NT2/D1 (cell line): ENCODE data around the gene CDC42EP4.

Experiments used
- DNase-seq: peaks from one replicate; pipeline ENCODE4 v3.0.0-alpha.2; 2011; ENCODE audit warnings: low read depth, low spot score
- H3K27me3 ChIP-seq: 2 replicates; pipeline ENCODE4 v1.6.0; 2011; ENCODE audit warnings: mild to moderate bottlenecking; ENCODE audit not compliant: insufficient read length, insufficient read depth
- H3K36me3 ChIP-seq: 2 replicates; pipeline ENCODE4 v1.6.1; 2011; ENCODE audit warnings: mild to moderate bottlenecking, low read length, mixed read lengths; ENCODE audit not compliant: insufficient read depth, insufficient read length
- H3K4me1 ChIP-seq: 2 replicates; pipeline ENCODE4 v1.5.1; 2011; ENCODE audit not compliant: insufficient read depth, insufficient read length
- H3K4me3 ChIP-seq: 2 replicates; pipeline ENCODE4 v1.5.1; 2011; ENCODE audit warnings: low read depth; ENCODE audit not compliant: insufficient read length
- H3K9ac ChIP-seq: 2 replicates; pipeline ENCODE4 v1.6.0; 2011; ENCODE audit warnings: low read depth; ENCODE audit not compliant: insufficient read length
- H3K9me3 ChIP-seq: 2 replicates; pipeline ENCODE4 v1.5.1; 2011; ENCODE audit warnings: mild to moderate bottlenecking, low read length; ENCODE audit not compliant: insufficient read depth
- SUZ12 ChIP-seq: IDR thresholded peaks from 2 replicates; pipeline ENCODE4 v1.6.1; 2011; ENCODE audit not compliant: insufficient read length, insufficient read depth; ENCODE audit errors: extremely low read depth
- YY1 ChIP-seq: IDR thresholded peaks from 2 replicates; pipeline ENCODE4 v1.6.1; 2011; ENCODE audit not compliant: insufficient read length, insufficient read depth
- ZNF274 ChIP-seq: IDR thresholded peaks from 2 replicates; pipeline ENCODE4 v1.6.1; 2011; ENCODE audit warnings: mild to moderate bottlenecking, low read depth, low read length

CDC42EP4 gene

GRCh38 chr17:73356561-73357170 lies 44.9 kb upstream of the CDC42EP4 start:
- peaks cover 36% of the 10 kb centered on the region for H3K4me1 ChIP-seq
- H3K9me3 ChIP-seq, result no peaks in the 10 kb centered on the region
- H3K36me3 ChIP-seq, result no peaks in the 10 kb centered on the region
- H3K27me3 ChIP-seq, result peaks cover 19% of the 10 kb centered on the region
- H3K9ac ChIP-seq, result peak overlapping the region; percentile 57
- H3K4me3 ChIP-seq, result no peak overlapping the region
- TF ChIP-seq SUZ12 (no peak), YY1 (no peak), ZNF274 (no peak)
- DNase-seq, result no peak

- Histone ChIP-seq H3K4me1 (peaks cover 31% of the 10 kb centered on the region), H3K9ac (no peak overlapping the region), H3K9me3 (no peaks in the 10 kb centered on the region), H3K27me3 (peaks cover 19% of the 10 kb centered on the region), H3K4me3 (no peak overlapping the region), H3K36me3 (no peaks in the 10 kb centered on the region)
- no peak for DNase-seq
- TF ChIP-seq SUZ12 (no peak), ZNF274 (no peak), YY1 (no peak)
Measured at GRCh38 chr17:73354423-73355284, 42.9 kb upstream of the CDC42EP4 start.

GRCh38 chr17:73352261-73352660 lies 40.5 kb upstream of the CDC42EP4 start:
- no peak overlapping the region for H3K4me3 ChIP-seq
- no peaks in the 10 kb centered on the region for H3K9me3 ChIP-seq
- no peak overlapping the region for H3K9ac ChIP-seq
- DNase-seq, result no peak
- no peaks in the 10 kb centered on the region for H3K36me3 ChIP-seq
- H3K4me1 ChIP-seq, result peaks cover 37% of the 10 kb centered on the region
- TF ChIP-seq YY1 (no peak), SUZ12 (no peak), ZNF274 (no peak)
- peaks cover 3% of the 10 kb centered on the region for H3K27me3 ChIP-seq

GRCh38 chr17:73351764-73352163 lies 40.0 kb upstream of the CDC42EP4 start:
- no peak for DNase-seq
- Histone ChIP-seq H3K36me3 (no peaks in the 10 kb centered on the region), H3K9me3 (no peaks in the 10 kb centered on the region), H3K4me1 (peaks cover 36% of the 10 kb centered on the region), H3K4me3 (no peak overlapping the region), H3K9ac (no peak overlapping the region), H3K27me3 (no peaks in the 10 kb centered on the region)
- TF ChIP-seq YY1 (no peak), ZNF274 (no peak), SUZ12 (no peak)

GRCh38 chr17:73350864-73351263 lies 39.1 kb upstream of the CDC42EP4 start:
- H3K36me3 ChIP-seq, result no peaks in the 10 kb centered on the region
- no peak overlapping the region for H3K4me3 ChIP-seq
- no peak overlapping the region for H3K9ac ChIP-seq
- DNase-seq, result no peak
- no peaks in the 10 kb centered on the region for H3K9me3 ChIP-seq
- TF ChIP-seq ZNF274, result no peak
- TF ChIP-seq YY1, result no peak
- TF ChIP-seq SUZ12, result no peak
- peaks cover 28% of the 10 kb centered on the region for H3K4me1 ChIP-seq
- H3K27me3 ChIP-seq, result no peaks in the 10 kb centered on the region

GRCh38 chr17:73349647-73350046 lies 37.8 kb upstream of the CDC42EP4 start:
- DNase-seq, result no peak
- H3K27me3 ChIP-seq, result no peaks in the 10 kb centered on the region
- H3K4me3 ChIP-seq, result no peak overlapping the region
- no peaks in the 10 kb centered on the region for H3K9me3 ChIP-seq
- peak overlapping the region; percentile 26 for H3K9ac ChIP-seq
- H3K36me3 ChIP-seq, result no peaks in the 10 kb centered on the region
- peaks cover 27% of the 10 kb centered on the region for H3K4me1 ChIP-seq
- TF ChIP-seq ZNF274 (no peak), SUZ12 (no peak), YY1 (no peak)

GRCh38 chr17:73349138-73349537 lies 37.3 kb upstream of the CDC42EP4 start:
- H3K9ac ChIP-seq, result peak overlapping the region; percentile 50
- no peak overlapping the region for H3K4me3 ChIP-seq
- TF ChIP-seq YY1 (no peak), SUZ12 (no peak), ZNF274 (no peak)
- H3K9me3 ChIP-seq, result no peaks in the 10 kb centered on the region
- no peak for DNase-seq
- peaks cover 30% of the 10 kb centered on the region for H3K4me1 ChIP-seq
- H3K27me3 ChIP-seq, result no peaks in the 10 kb centered on the region
- H3K36me3 ChIP-seq, result no peaks in the 10 kb centered on the region
